H1 (cell line): ENCODE measurements around the gene OR4M1. TPM values are rescaled to one million over a fixed set of nuclear protein-coding genes. Genes with fewer than 3 reads are reported as not detected.
"Not testable (repeated sequence)": the region's sequence is repeated elsewhere in the genome, so short reads cannot be mapped to it uniquely, and the experiment has no call there.

Source experiments
- CTCF ChIA-PET: fragments of 300-600 bp; sonication (Branson Sonifier 250); formaldehyde crosslinking; loops from one replicate; lab custom pipeline; 2021; ENCODE audit not compliant: partially characterized antibody; lab: Charles Lee
- POLR2A ChIA-PET: fragments of 300-600 bp; sonication (Branson Sonifier 250); formaldehyde crosslinking; loops from one replicate; lab custom pipeline; 2021; ENCODE audit warnings: inconsistent platforms; ENCODE audit not compliant: partially characterized antibody; lab: Charles Lee
- DNase-seq, 2 experiments: peaks; one replicate each; pipeline versions ENCODE4 v3.0.0 to v3.0.0-alpha.2; 2010 to 2022; ENCODE audit warnings: low spot score in 2 of 2, low read depth in 1 of 2, mixed read lengths in 1 of 2
- FAIRE-seq: peaks from 2 replicates; lab custom pipeline; 2011; peaks lifted over from hg19 to GRCh38; lab: Jason Lieb, UNC
- H2AFZ ChIP-seq: 2 replicates; pipeline ENCODE4 v1.8.1; 2012; ENCODE audit warnings: low read length, inconsistent platforms
- H2AK5ac ChIP-seq: 2 replicates; pipeline ENCODE4 v1.6.1; 2013; ENCODE audit warnings: low read depth, low read length
- H2BK120ac ChIP-seq: replicated peaks from 2 replicates; pipeline ENCODE3; 2013; ENCODE audit warnings: low read depth, low read length, inconsistent platforms
- H2BK12ac ChIP-seq: 2 replicates; pipeline ENCODE4 v1.6.1; 2013; ENCODE audit warnings: low read depth, low read length
- H2BK15ac ChIP-seq: 2 replicates; pipeline ENCODE4 v1.6.1; 2013; ENCODE audit warnings: low read length
- H2BK20ac ChIP-seq: 2 replicates; pipeline ENCODE4 v1.6.1; 2013; ENCODE audit warnings: low read length
- H2BK5ac ChIP-seq: 2 replicates; pipeline ENCODE4 v1.6.1; 2013; ENCODE audit warnings: low read depth, low read length
- H3K14ac ChIP-seq: 2 replicates; pipeline ENCODE4 v1.6.1; 2013; ENCODE audit warnings: inconsistent platforms; ENCODE audit not compliant: insufficient read length
- H3K18ac ChIP-seq: 2 replicates; pipeline ENCODE4 v1.6.1; 2013; ENCODE audit warnings: low read length; ENCODE audit errors: extremely low read depth
- H3K23ac ChIP-seq: 2 replicates; pipeline ENCODE4 v1.6.1; 2013; ENCODE audit warnings: inconsistent platforms; ENCODE audit not compliant: insufficient read length
- H3K23me2 ChIP-seq: 2 replicates; pipeline ENCODE4 v1.6.1; 2013; ENCODE audit warnings: low read depth, low read length
- H3K27ac ChIP-seq: 2 replicates; pipeline ENCODE4 v1.6.1; 2011; ENCODE audit warnings: low read depth, low read length, inconsistent platforms
- H3K27me3 ChIP-seq, 4 experiments: replicated peaks in 1 of 4; 1 replicate in 1 of 4; 2 replicates in 3 of 4; pipeline versions ENCODE4 v1.6.1 to v1.8.1; 2011 to 2013; ENCODE audit warnings: low read length in 3 of 4, mild to moderate bottlenecking in 3 of 4, inconsistent platforms in 2 of 4, mixed read lengths in 2 of 4, moderate library complexity in 1 of 4; ENCODE audit not compliant: control insufficient read depth in 3 of 4, insufficient read depth in 3 of 4; ENCODE audit errors: extremely low read depth in 1 of 4
- H3K36me3 ChIP-seq, 4 experiments: 2 replicates each; pipeline versions ENCODE4 v1.6.1 to v1.8.1; 2011 to 2013; ENCODE audit warnings: mild to moderate bottlenecking in 4 of 4, low read length in 3 of 4, moderate library complexity in 2 of 4, control low read depth in 1 of 4, inconsistent platforms in 1 of 4; ENCODE audit not compliant: insufficient read depth in 4 of 4, control insufficient read depth in 2 of 4
- H3K4ac ChIP-seq: replicated peaks from 2 replicates; pipeline ENCODE3; 2013; ENCODE audit warnings: low read length, low read depth, mixed read lengths, inconsistent platforms; ENCODE audit not compliant: insufficient read length
- H3K4me1 ChIP-seq, 4 experiments: replicated peaks in 1 of 4; 1 replicate in 1 of 4; 2 replicates in 3 of 4; pipeline versions ENCODE4 v1.6.1 to v1.8.1; 2011 to 2013; ENCODE audit warnings: low read length in 3 of 4, inconsistent platforms in 2 of 4, mixed read lengths in 1 of 4; ENCODE audit not compliant: insufficient read depth in 4 of 4, control insufficient read depth in 3 of 4
- H3K4me2 ChIP-seq, 2 experiments: 2 replicates each; pipeline versions ENCODE4 v1.6.1 to v1.8.1; 2011 to 2013; ENCODE audit warnings: low read depth in 2 of 2, low read length in 2 of 2, control low read depth in 1 of 2, inconsistent platforms in 1 of 2, mild to moderate bottlenecking in 1 of 2; ENCODE audit not compliant: insufficient read depth in 1 of 2
- H3K4me3 ChIP-seq, 4 experiments: fragments of 200-600, 300-600 bp in 1 of 4; sonication (generic), shearing (Covaris generic), sonication (Bioruptor Twin) in 1 of 4; 2 replicates each; pipeline versions ENCODE4 v1.5.1 to v1.8.1; 2011 to 2016; ENCODE audit warnings: low read length in 4 of 4, low read depth in 3 of 4, control low read depth in 2 of 4, inconsistent platforms in 2 of 4, mild to moderate bottlenecking in 2 of 4, mixed read lengths in 1 of 4, moderate library complexity in 1 of 4; ENCODE audit not compliant: insufficient read depth in 2 of 4; ENCODE audit errors: extremely low read depth in 1 of 4
- H3K56ac ChIP-seq: replicated peaks from 2 replicates; pipeline ENCODE3; 2013; ENCODE audit warnings: low read depth, mild to moderate bottlenecking, mixed read lengths, low read length, inconsistent platforms; ENCODE audit not compliant: insufficient read length
- H3K79me1 ChIP-seq: 2 replicates; pipeline ENCODE4 v1.6.1; 2013; ENCODE audit warnings: low read depth, low read length, control low read depth
- H3K79me2 ChIP-seq, 2 experiments: 2 replicates each; pipeline versions ENCODE4 v1.6.1 to v1.8.1; 2012 to 2013; ENCODE audit warnings: low read length in 2 of 2, mild to moderate bottlenecking in 2 of 2, inconsistent platforms in 1 of 2; ENCODE audit not compliant: insufficient read depth in 2 of 2, control insufficient read depth in 1 of 2
- H3K9ac ChIP-seq, 4 experiments: replicated peaks in 1 of 4; 1 replicate in 1 of 4; 2 replicates in 3 of 4; pipeline versions ENCODE4 v1.6.1 to v1.8.1; 2011 to 2013; ENCODE audit warnings: low read depth in 3 of 4, low read length in 3 of 4, control low read depth in 2 of 4, mild to moderate bottlenecking in 2 of 4, moderate library complexity in 2 of 4, inconsistent platforms in 1 of 4; ENCODE audit errors: extremely low read depth in 1 of 4
- H3K9me3 ChIP-seq, 2 experiments: 2 replicates each; pipeline versions ENCODE4 v1.6.1 to v1.8.1; 2012 to 2013; ENCODE audit warnings: mild to moderate bottlenecking in 2 of 2, moderate library complexity in 2 of 2, control low read depth in 1 of 2, inconsistent platforms in 1 of 2, low read depth in 1 of 2, low read length in 1 of 2, mixed read lengths in 1 of 2; ENCODE audit not compliant: insufficient read depth in 2 of 2
- H4K20me1 ChIP-seq, 2 experiments: replicated peaks in 1 of 2; 2 replicates each; pipeline versions ENCODE3 to v1.8.1; 2011 to 2013; ENCODE audit warnings: inconsistent platforms in 2 of 2, low read length in 2 of 2, mild to moderate bottlenecking in 1 of 2; ENCODE audit not compliant: insufficient read depth in 2 of 2, control insufficient read depth in 1 of 2
- H4K5ac ChIP-seq: 2 replicates; pipeline ENCODE4 v1.6.1; 2013; ENCODE audit warnings: low read length, low read depth, mixed read lengths, inconsistent platforms; ENCODE audit not compliant: insufficient read length
- H4K8ac ChIP-seq: 2 replicates; pipeline ENCODE4 v1.8.0; 2013; ENCODE audit warnings: mild to moderate bottlenecking, moderate library complexity, low read length, inconsistent platforms; ENCODE audit not compliant: insufficient read depth; ENCODE audit errors: extremely low read depth
- H4K91ac ChIP-seq: replicated peaks from 2 replicates; pipeline ENCODE3; 2013; ENCODE audit warnings: low read length, mixed read lengths, inconsistent platforms; ENCODE audit not compliant: insufficient read length
- WGBS, 2 experiments: shearing (Covaris generic) in 1 of 2; methylation state at CpG; one replicate each; pipeline versions ENCODE4 v1.1.6 to v1.1.7; 2013 to 2015; ENCODE audit warnings: low lambda C conversion rate in 2 of 2, mixed read lengths in 2 of 2, inconsistent platforms in 1 of 2, low coverage in 1 of 2, missing lambda C conversion rate in 1 of 2; ENCODE audit not compliant: insufficient replicate concordance in 2 of 2, insufficient coverage in 1 of 2, insufficient read length in 1 of 2; ENCODE audit errors: extremely low coverage in 1 of 2, missing lambda C conversion rate in 1 of 2; 5-methylcytosine and 5-hydroxymethylcytosine counted together
- polyA plus RNA-seq, 7 experiments: library from polyadenylated mRNA; depleted of rRNA in 3 of 7; stranded (reverse) in 5 of 7; unstranded in 2 of 7; fragments of >200 nt in 5 of 7; fragments of 200-250 nt in 2 of 7; gene quantifications; 1 replicate in 5 of 7; 2 replicates in 1 of 7; 4 replicates in 1 of 7; pipeline versions ENCODE4 v1.2.1 to v1.2.3, GENCODE V29; 2011 to 2013; ENCODE audit warnings: missing spikeins in 2 of 7, mixed read lengths in 2 of 7
- total RNA-seq: library from RNA; stranded (reverse); fragmentation: NEBNext Ultra II Directional; extraction: Animal tissue kit (Norgen Biotek cat#: 25700); gene quantifications from 2 replicates; pipeline ENCODE4 v1.2.1, GENCODE V29; 2021

The OR4M1 gene
- total and polyA plus RNA-seq, 2 of the 8 experiments (the other 6 are each of a cell fraction or from before 2014, with no cell fraction given) = not detected

DNA sequence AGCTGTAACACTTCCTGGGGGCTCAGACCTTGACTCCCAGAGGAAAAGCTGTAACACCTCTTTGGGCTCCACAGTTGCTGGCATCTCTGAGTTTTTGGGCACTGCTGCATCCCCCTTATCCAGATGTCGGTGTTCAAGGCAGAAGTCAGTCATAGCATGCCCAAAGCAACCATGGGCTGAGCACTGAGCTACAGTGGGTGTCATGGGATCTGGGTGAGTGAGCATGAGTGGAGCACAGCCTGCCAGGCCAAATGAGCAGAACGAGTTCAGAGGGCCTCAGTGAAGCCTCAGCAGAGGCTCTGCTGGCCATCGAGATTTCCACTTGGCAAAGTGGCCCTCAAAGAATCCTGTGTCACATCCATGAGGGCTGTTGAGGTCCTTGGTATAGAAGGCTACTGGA, 1.8 kb upstream of the OR4M1 start:
- H4K91ac ChIP-seq, H3K4me1 ChIP-seq, H3K4me3 ChIP-seq, H2AK5ac ChIP-seq, H3K4me2 ChIP-seq, H2AFZ ChIP-seq, H4K20me1 ChIP-seq, H4K5ac ChIP-seq, H3K14ac ChIP-seq, H3K23me2 ChIP-seq, H4K8ac ChIP-seq, H3K56ac ChIP-seq, H3K23ac ChIP-seq, H2BK12ac ChIP-seq, H3K36me3 ChIP-seq, H3K18ac ChIP-seq, POLR2A ChIA-PET, H2BK20ac ChIP-seq, H3K79me2 ChIP-seq, FAIRE-seq, H2BK5ac ChIP-seq, H2BK15ac ChIP-seq, H3K27me3 ChIP-seq, H2BK120ac ChIP-seq, H3K79me1 ChIP-seq, H3K4ac ChIP-seq, H3K9ac ChIP-seq, DNase-seq, H3K27ac ChIP-seq: not testable (repeated sequence)
- peaks cover 34 to 35% of the 10 kb centered on the region in 2 experiments for H3K9me3 ChIP-seq
- CTCF ChIA-PET = interaction anchor here (0.6 kb wide), 1 partner anchor 1048 kb away, joined by 3 read pairs; no protein-coding TSS in a partner anchor
- WGBS, 2 experiments = 71% methylated on average over 3 of the region's 3 CpGs; no CpG with 5 or more reads in 1 of the 2 experiments
